ENCODE data around the gene GEMIN7. TPM values are rescaled to one million over a fixed set of nuclear protein-coding genes. Genes with fewer than 3 reads are reported as not detected.
"Not testable (repeated sequence)": the region's sequence is repeated elsewhere in the genome, so short reads cannot be mapped to it uniquely, and the experiment has no call there.

The GEMIN7 gene
- total RNA-seq, 1 donor from 2014 or later, result 38.7 TPM

GRCh38 chr19:45115809-45116615 is 37.0 kb downstream of the GEMIN7 start:
- ATAC-seq (ENCODE audit: low read depth) (no peak), DNase-seq (no peak)
- POLR2A ChIA-PET, result interaction anchor here (0.6 to 1.4 kb wide), 3 partner anchors 42 to 1734 kb away, joined by 3 read pairs; partner anchors contain the start of gene AP2S1
- intact Hi-C loops (cut with micrococcal nuclease), result loop anchor here (2.0 kb wide), 1 partner anchor 13 kb away; no protein-coding TSS in a partner anchor
- Mint-ChIP-seq H3K9me3 (no peaks in the 10 kb centered on the region), H3K4me1 (peaks cover 71% of the 10 kb centered on the region), H3K27me3 (no peaks in the 10 kb centered on the region), H3K27ac (no peak overlapping the region), H3K36me3 (ENCODE audit: low read depth) (no peaks in the 10 kb centered on the region), H3K4me3 (no peak overlapping the region)
- TF ChIP-seq CTCF (IDR thresholded peaks at IDR 0.05), result no peak
- CTCF ChIA-PET, result no interaction called here

GRCh38 chr19:45117167-45117594 is 38.1 kb downstream of the GEMIN7 start:
- H3K4me3 Mint-ChIP-seq, result peak overlapping the region; percentile 15
- no peak for TF ChIP-seq CTCF (IDR thresholded peaks at IDR 0.05)
- ATAC-seq (ENCODE audit: low read depth) (peak; percentile 45), DNase-seq (no peak)
- intact Hi-C loops (cut with micrococcal nuclease), result loop anchor here (2.0 kb wide), 1 partner anchor 14 kb away; no protein-coding TSS in a partner anchor
- CTCF ChIA-PET, result no interaction called here
- POLR2A ChIA-PET, result interaction anchor here (1.0 to 1.4 kb wide), 3 partner anchors 20 to 115 kb away, joined by 3 read pairs; no protein-coding TSS in a partner anchor
- peak overlapping the region; percentile 12 for H3K27ac Mint-ChIP-seq
- H3K27me3 Mint-ChIP-seq, result no peaks in the 10 kb centered on the region
- peaks cover 77% of the 10 kb centered on the region for H3K4me1 Mint-ChIP-seq
- H3K9me3 Mint-ChIP-seq, result no peaks in the 10 kb centered on the region
- no peaks in the 10 kb centered on the region for H3K36me3 Mint-ChIP-seq (ENCODE audit: low read depth)

GRCh38 chr19:45117671-45118070 is 38.6 kb downstream of the GEMIN7 start:
- POLR2A ChIA-PET, result interaction anchor here (1.0 to 1.5 kb wide), 6 partner anchors 15 to 116 kb away, joined by 3 to 4 read pairs (median 3); no protein-coding TSS in a partner anchor
- ATAC-seq (ENCODE audit: low read depth), result no peak

GRCh38 chr19:45118106-45118505 is 39.0 kb downstream of the GEMIN7 start:
- ChIA-PET CTCF (interaction anchor here (0.8 kb wide), 1 partner anchor 25 kb away, joined by 5 read pairs; the partner anchor contains the start of gene PPP1R37), POLR2A (interaction anchor here (0.8 to 1.6 kb wide), 5 partner anchors 15 to 89 kb away, joined by 3 to 9 read pairs (median 4); partner anchors contain the start of genes BLOC1S3, PPP1R37 and TRAPPC6A)
- H3K27ac Mint-ChIP-seq, result peak overlapping the region; percentile 18
- H3K36me3 Mint-ChIP-seq (ENCODE audit: low read depth), result no peaks in the 10 kb centered on the region
- peak overlapping the region; percentile 49 for H3K4me3 Mint-ChIP-seq
- no peak for TF ChIP-seq CTCF (IDR thresholded peaks at IDR 0.05)
- H3K27me3 Mint-ChIP-seq, result no peaks in the 10 kb centered on the region
- no peaks in the 10 kb centered on the region for H3K9me3 Mint-ChIP-seq
- intact Hi-C loops (cut with micrococcal nuclease), result no loop called here
- no peak for DNase-seq
- H3K4me1 Mint-ChIP-seq, result peaks cover 83% of the 10 kb centered on the region
- ATAC-seq (ENCODE audit: low read depth), result no peak

More at GRCh38 chr19:45117671-45118070, 38.6 kb downstream of the GEMIN7 start:
- Mint-ChIP-seq H3K9me3 (no peaks in the 10 kb centered on the region), H3K27me3 (no peaks in the 10 kb centered on the region), H3K4me1 (peaks cover 82% of the 10 kb centered on the region), H3K27ac (no peak overlapping the region), H3K4me3 (no peak overlapping the region), H3K36me3 (ENCODE audit: low read depth) (no peaks in the 10 kb centered on the region)
- no peak for TF ChIP-seq CTCF (IDR thresholded peaks at IDR 0.05)
- intact Hi-C loops (cut with micrococcal nuclease), result loop anchor here (2.0 kb wide), 1 partner anchor 15 kb away; no protein-coding TSS in a partner anchor
- no peak for DNase-seq
- CTCF ChIA-PET, result interaction anchor here (0.8 kb wide), 1 partner anchor 25 kb away, joined by 5 read pairs; the partner anchor contains the start of gene PPP1R37

GRCh38 chr19:45118591-45119355 is 39.7 kb downstream of the GEMIN7 start:
- intact Hi-C loops (cut with micrococcal nuclease); H3K36me3 Mint-ChIP-seq (ENCODE audit: low read depth); DNase-seq; H3K27me3 Mint-ChIP-seq; H3K9me3 Mint-ChIP-seq: not testable (repeated sequence)
- Mint-ChIP-seq H3K4me1 (peaks cover 81% of the 10 kb centered on the region), H3K4me3 (peak overlapping the region; percentile 49), H3K27ac (peak overlapping the region; percentile 27)
- ChIA-PET CTCF (interaction anchor here (0.8 kb wide), 1 partner anchor 26 kb away, joined by 5 read pairs; the partner anchor contains the start of gene PPP1R37), POLR2A (interaction anchor here (0.6 to 1.6 kb wide), 10 partner anchors 16 to 102 kb away, joined by 3 to 9 read pairs (median 4); partner anchors contain the start of genes BLOC1S3, CLASRP, PPP1R37 and TRAPPC6A)
- ATAC-seq (ENCODE audit: low read depth), result peak; percentile 63
